ENCODE results near the gene MANSC4.
A peak's percentile ranks its signal among the peaks of the same experiment; 100 is the strongest.

Gene MANSC4

GRCh38 chr12:27779920-27780611 lies at the start of gene MANSC4, which contains the start of gene KLHL42:
Gene MANSC4 (minus strand): TSS chr12:27780236. CDS start chr12:27771276, 8,960 bp downstream.
Gene KLHL42 (plus strand): TSS chr12:27780233. CDS start chr12:27780331, 98 bp downstream.
- peak; percentile 56 to 61 for DNase-seq

- DNase-seq: no peak
Observed at GRCh38 chr12:27828196-27828595, 48.2 kb upstream of the MANSC4 start.

GRCh38 chr12:27826076-27826475 lies 46.0 kb upstream of the MANSC4 start:
- no peak for DNase-seq

- peak; percentile 13 to 19 for DNase-seq
Observed at GRCh38 chr12:27824126-27824842, 44.2 kb upstream of the MANSC4 start.

- DNase-seq: no peak
Observed at GRCh38 chr12:27823038-27823437, 43.0 kb upstream of the MANSC4 start.

- DNase-seq: peak; percentile 64 to 72
Observed at GRCh38 chr12:27822076-27822712, 42.2 kb upstream of the MANSC4 start.

- DNase-seq: peak in 1 of 2 experiments; percentile 11
Observed at GRCh38 chr12:27821259-27821973, 41.4 kb upstream of the MANSC4 start.

- no peak for DNase-seq
Observed at GRCh38 chr12:27820564-27820963, 40.5 kb upstream of the MANSC4 start.

GRCh38 chr12:27818401-27818918 lies 38.4 kb upstream of the MANSC4 start:
- no peak for DNase-seq

- DNase-seq: no peak
Observed at GRCh38 chr12:27817766-27818165, 37.7 kb upstream of the MANSC4 start.

GRCh38 chr12:27814851-27815591 lies 35.0 kb upstream of the MANSC4 start:
- DNase-seq: no peak

- DNase-seq: no peak
Observed at GRCh38 chr12:27814411-27814810, 34.4 kb upstream of the MANSC4 start.

GRCh38 chr12:27812502-27812901 lies 32.5 kb upstream of the MANSC4 start:
- DNase-seq: no peak

- no peak for DNase-seq
Observed at GRCh38 chr12:27810756-27811155, 30.7 kb upstream of the MANSC4 start.

GRCh38 chr12:27808841-27809240 lies 28.8 kb upstream of the MANSC4 start:
- DNase-seq: no peak

GRCh38 chr12:27807063-27807703 lies 27.1 kb upstream of the MANSC4 start:
- DNase-seq: peak in 1 of 2 experiments; percentile 27

GRCh38 chr12:27806259-27806658 lies 26.2 kb upstream of the MANSC4 start:
- DNase-seq: no peak

GRCh38 chr12:27805238-27805637 lies 25.2 kb upstream of the MANSC4 start:
- DNase-seq: no peak

- DNase-seq: no peak
Observed at GRCh38 chr12:27802936-27803335, 22.9 kb upstream of the MANSC4 start.

- no peak for DNase-seq
Observed at GRCh38 chr12:27802511-27802910, 22.5 kb upstream of the MANSC4 start.

- no peak for DNase-seq
Observed at GRCh38 chr12:27801630-27802029, 21.6 kb upstream of the MANSC4 start.

- no peak for DNase-seq
Observed at GRCh38 chr12:27800819-27801218, 20.8 kb upstream of the MANSC4 start.

All from activated CD4-positive, alpha-beta T cell treated with anti-CD3 and anti-CD28 coated beads, Interleukin-2, amount 50 U/mL, for 4 hours (primary cell).